Upper lobe of right lung (tissue), 1 donor: Measurements from ENCODE around the gene SSC5D. TPM values are rescaled to one million over a fixed set of nuclear protein-coding genes. Genes with fewer than 3 reads are reported as not detected.
A peak's percentile ranks its signal among the peaks of the same experiment; 100 is the strongest.
"Not testable (repeated sequence)": the region's sequence is repeated elsewhere in the genome, so short reads cannot be mapped to it uniquely, and the experiment has no call there.

Experiments
- ATAC-seq: fragments of 200-7000 bp; cut with Tn5 transposase; one replicate; pipeline ENCODE4 v1.9.1; 2020; ENCODE audit warnings: mild to moderate bottlenecking, moderate library complexity
- DNase-seq: peaks from one replicate; pipeline ENCODE4 v3.0.0-alpha.2; 2020
- H3K27ac ChIP-seq: fragments of 200-600 bp; one replicate; pipeline ENCODE4 v1.8.0; 2022
- H3K27me3 ChIP-seq: fragments of 200-600 bp; one replicate; pipeline ENCODE4 v1.8.0; 2022; ENCODE audit warnings: mild to moderate bottlenecking
- H3K36me3 ChIP-seq: fragments of 200-600 bp; one replicate; pipeline ENCODE4 v1.8.0; 2022
- H3K4me1 ChIP-seq: fragments of 200-600 bp; one replicate; pipeline ENCODE4 v1.8.0; 2022
- H3K4me3 ChIP-seq: fragments of 200-600 bp; one replicate; pipeline ENCODE4 v1.8.0; 2022; ENCODE audit warnings: mild to moderate bottlenecking
- H3K9me3 ChIP-seq: fragments of 200-600 bp; one replicate; pipeline ENCODE4 v1.8.0; 2022
- intact Hi-C: fragments of 100-400 bp; cut with DNase I; formaldehyde crosslinking; loops from one replicate; pipeline ENCODE4 v1.11.0; 2022
- total RNA-seq: library from RNA; stranded (reverse); fragmentation: NEBNext Ultra II Directional; extraction: Animal tissue kit (Norgen Biotek cat#: 25700); gene quantifications from one replicate; pipeline ENCODE4 v1.2.1, GENCODE V29; 2021
- TF ChIP-seq, protein P1 (sequence below): fragments of 200-600 bp; IDR thresholded peaks from one replicate; pipeline ENCODE4 v1.8.0; 2022; ENCODE audit warnings: antibody characterized with exemption
- donor health status: DM: no; HTN: yes; CAD: no; lungs with severe emphysema.

Gene SSC5D
- total RNA-seq, 1 donor from 2014 or later = 6.0 TPM

DNA sequence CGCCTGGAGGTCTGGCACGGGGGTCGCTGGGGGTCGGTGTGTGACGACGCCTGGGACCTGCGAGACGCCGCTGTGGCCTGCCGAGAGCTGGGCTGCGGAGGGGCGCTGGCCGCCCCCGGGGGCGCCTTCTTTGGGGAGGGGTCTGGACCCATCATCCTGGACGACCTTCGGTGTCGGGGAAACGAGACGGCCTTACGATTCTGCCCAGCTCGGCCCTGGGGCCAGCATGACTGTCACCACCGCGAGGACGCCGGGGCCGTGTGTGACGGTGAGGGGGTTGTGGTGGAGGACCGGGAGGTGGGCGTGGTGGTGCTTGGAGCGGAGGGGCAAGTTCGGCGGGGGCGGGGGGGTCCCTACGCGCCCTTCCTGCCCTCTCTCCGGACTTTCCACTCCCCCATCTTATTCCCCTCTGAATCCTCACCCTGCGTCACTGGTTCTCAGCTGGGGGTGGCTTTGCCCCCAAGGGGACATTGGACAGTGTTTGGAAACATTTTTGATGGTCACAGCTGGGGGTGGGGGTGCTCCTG lies 5.5 kb downstream of the SSC5D start:
- intact Hi-C loops = no loop called here
- peaks cover 6% of the 10 kb centered on the region for H3K27me3 ChIP-seq
- H3K4me1 ChIP-seq = no peaks in the 10 kb centered on the region
- no peak overlapping the region for H3K4me3 ChIP-seq
- no peaks in the 10 kb centered on the region for H3K36me3 ChIP-seq
- no peaks in the 10 kb centered on the region for H3K9me3 ChIP-seq
- TF ChIP-seq, protein P1, sequence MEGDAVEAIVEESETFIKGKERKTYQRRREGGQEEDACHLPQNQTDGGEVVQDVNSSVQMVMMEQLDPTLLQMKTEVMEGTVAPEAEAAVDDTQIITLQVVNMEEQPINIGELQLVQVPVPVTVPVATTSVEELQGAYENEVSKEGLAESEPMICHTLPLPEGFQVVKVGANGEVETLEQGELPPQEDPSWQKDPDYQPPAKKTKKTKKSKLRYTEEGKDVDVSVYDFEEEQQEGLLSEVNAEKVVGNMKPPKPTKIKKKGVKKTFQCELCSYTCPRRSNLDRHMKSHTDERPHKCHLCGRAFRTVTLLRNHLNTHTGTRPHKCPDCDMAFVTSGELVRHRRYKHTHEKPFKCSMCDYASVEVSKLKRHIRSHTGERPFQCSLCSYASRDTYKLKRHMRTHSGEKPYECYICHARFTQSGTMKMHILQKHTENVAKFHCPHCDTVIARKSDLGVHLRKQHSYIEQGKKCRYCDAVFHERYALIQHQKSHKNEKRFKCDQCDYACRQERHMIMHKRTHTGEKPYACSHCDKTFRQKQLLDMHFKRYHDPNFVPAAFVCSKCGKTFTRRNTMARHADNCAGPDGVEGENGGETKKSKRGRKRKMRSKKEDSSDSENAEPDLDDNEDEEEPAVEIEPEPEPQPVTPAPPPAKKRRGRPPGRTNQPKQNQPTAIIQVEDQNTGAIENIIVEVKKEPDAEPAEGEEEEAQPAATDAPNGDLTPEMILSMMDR = no peak
- no peak for DNase-seq
- ATAC-seq = no peak
- peak overlapping the region; percentile 58 for H3K27ac ChIP-seq

DNA sequence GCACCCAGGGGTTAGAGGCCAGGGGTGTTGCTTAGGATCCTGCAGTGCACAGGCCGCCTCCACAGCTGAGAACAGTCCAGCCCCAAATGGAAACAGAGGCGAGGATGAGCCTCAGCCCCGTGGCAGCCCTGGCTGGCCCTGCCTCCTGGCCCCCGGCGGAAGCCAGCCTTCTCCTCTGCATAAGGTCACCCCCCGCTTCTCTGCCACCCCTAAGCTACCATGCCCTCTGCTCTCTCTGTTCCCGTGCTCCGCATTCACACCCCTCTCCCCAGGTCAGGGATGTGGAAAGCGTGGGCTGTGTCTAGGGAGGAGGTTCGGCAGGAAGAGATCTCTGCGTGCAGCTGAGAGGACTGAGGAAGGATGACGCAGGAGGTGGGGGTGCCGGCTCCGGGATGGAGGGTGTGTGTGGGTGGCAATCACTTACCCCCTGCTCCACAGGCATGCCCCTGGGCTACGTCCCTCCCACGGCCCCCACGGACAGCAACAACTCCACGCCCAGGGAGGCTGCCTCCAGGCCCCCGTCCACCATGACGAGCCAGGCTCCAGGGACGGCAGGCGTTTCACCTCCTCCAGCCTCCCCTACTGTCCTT lies 6.0 kb downstream of the SSC5D start:
- H3K4me3 ChIP-seq = peak overlapping the region; percentile 26
- H3K36me3 ChIP-seq = no peaks in the 10 kb centered on the region
- DNase-seq (no peak), ATAC-seq (peak; percentile 13)
- H3K27ac ChIP-seq = peak overlapping the region; percentile 63
- TF ChIP-seq, protein P1 = no peak
- peaks cover 6% of the 10 kb centered on the region for H3K27me3 ChIP-seq
- H3K9me3 ChIP-seq = no peaks in the 10 kb centered on the region
- intact Hi-C loops = no loop called here
- no peaks in the 10 kb centered on the region for H3K4me1 ChIP-seq

DNA sequence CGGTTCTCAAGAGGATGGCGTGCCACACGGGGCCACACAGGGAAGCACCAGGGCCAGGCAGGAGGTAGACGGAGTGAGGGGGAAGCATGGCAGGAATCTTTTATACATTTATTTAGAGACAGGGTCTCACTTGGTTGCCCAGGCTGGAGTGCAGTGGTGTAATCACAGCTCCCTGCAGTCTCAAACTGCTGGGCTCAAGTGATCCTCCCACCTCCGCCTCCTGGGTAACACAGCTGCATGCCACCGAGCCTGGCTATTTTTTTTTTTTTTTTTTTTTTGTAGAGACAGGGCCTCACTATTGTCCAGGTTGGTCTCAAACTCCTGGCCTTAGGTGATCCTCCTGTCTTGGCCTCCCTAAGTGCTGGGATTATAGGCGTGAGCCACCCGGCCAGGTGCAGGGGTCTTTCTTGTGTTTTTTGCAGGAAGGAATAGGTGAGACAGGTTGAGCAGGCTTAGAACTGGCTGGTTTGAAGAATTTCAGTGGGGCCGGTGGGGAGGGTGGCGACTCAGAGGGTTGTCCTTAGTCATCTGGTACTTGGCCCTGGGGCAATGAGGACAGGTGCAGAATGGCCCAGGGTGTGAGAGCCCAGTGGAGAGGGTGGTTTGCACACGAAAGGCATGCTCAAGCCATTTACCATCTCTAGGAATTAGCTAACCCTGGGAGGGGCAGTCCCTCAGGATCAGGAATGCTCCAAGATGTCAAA lies 7.6 kb downstream of the SSC5D start:
- H3K36me3 ChIP-seq = no peaks in the 10 kb centered on the region
- no peak overlapping the region for H3K4me3 ChIP-seq
- TF ChIP-seq, protein P1 = no peak
- ATAC-seq (no peak), DNase-seq (no peak)
- intact Hi-C loops = no loop called here
- H3K4me1 ChIP-seq = no peaks in the 10 kb centered on the region
- peaks cover 6% of the 10 kb centered on the region for H3K27me3 ChIP-seq
- no peak overlapping the region for H3K27ac ChIP-seq
- H3K9me3 ChIP-seq = no peaks in the 10 kb centered on the region

DNA sequence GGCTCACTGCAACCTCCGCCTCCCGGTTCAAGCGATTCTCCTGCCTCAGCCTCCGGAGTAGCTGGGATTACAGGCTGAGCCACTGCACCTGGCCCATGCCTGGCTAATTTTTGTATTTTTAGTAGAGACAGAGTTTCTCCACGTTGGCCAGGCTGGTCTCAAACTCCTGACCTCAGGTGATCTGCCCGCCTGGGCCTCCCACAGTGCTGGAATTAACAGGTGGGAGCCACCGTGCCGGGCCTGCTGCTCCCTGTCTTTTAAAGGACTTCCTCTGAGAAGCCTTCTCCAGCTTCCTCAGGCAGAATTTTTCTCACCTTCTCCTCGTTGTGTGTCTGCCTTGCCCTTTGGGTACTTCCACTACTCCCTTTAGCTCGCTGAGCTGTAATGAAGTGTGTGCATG lies 8.6 kb downstream of the SSC5D start:
- intact Hi-C loops, DNase-seq, ATAC-seq, H3K27ac ChIP-seq, H3K9me3 ChIP-seq, H3K4me1 ChIP-seq, H3K4me3 ChIP-seq, H3K27me3 ChIP-seq, H3K36me3 ChIP-seq: not testable (repeated sequence)

DNA sequence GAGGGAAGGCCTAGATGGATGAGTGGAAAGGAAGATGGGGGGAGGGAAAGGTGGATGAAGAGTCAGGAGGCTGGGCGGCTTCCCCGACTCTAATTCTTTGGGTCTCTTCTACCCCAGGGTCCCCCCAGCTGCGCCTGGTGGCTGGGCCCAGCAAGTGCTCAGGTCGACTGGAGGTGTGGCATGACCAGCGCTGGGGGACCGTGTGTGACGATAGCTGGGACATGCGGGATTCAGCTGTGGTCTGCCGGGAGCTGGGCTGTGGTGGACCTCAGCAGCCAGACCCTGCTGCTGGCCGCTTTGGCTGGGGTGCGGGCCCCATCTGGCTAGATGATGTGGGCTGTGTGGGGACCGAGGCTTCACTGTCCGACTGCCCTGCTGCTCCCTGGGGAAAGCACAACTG lies 9.5 kb downstream of the SSC5D start:
- Histone ChIP-seq H3K4me3 (no peak overlapping the region), H3K36me3 (no peaks in the 10 kb centered on the region), H3K27me3 (peaks cover 6% of the 10 kb centered on the region), H3K4me1 (no peaks in the 10 kb centered on the region), H3K27ac (no peak overlapping the region), H3K9me3 (no peaks in the 10 kb centered on the region)
- DNase-seq = no peak
- TF ChIP-seq, protein P1 = no peak
- intact Hi-C loops = no loop called here
- ATAC-seq = no peak

DNA sequence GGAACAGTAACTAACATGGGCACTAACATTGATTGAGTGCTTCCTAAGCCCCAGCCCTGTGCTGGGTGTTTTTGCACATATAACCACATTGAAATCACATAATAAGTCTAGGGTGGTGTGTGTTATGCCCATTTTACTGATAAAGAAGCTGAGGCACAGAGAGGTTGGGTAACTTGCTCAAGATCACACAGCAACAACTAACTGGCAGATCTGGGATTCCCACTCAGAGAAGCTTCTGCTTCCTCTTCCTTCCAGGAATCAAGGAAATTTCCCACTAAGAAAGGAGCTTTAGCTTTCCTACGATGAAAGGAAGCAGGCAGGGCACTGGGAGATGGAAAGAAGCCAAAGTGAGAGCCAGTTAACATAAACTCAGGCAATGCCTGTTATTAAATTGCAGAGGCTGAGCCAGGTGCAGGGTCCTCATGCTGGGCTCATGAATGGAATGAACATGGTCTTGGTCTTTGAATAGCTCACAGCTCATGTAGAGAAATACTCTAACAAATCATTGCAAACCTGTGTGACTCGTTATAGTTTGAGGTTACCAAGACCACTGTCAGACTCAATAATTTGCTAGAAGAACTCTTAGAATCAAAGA lies 10.1 kb downstream of the SSC5D start:
- TF ChIP-seq, protein P1 = no peak
- H3K27ac ChIP-seq = no peak overlapping the region
- H3K27me3 ChIP-seq = peaks cover 3% of the 10 kb centered on the region
- DNase-seq (no peak), ATAC-seq (no peak)
- H3K4me3 ChIP-seq = no peak overlapping the region
- H3K9me3 ChIP-seq = no peaks in the 10 kb centered on the region
- intact Hi-C loops = no loop called here
- H3K4me1 ChIP-seq = no peaks in the 10 kb centered on the region
- no peaks in the 10 kb centered on the region for H3K36me3 ChIP-seq
